Smooth muscle cell (in vitro differentiated cells): ENCODE data around the gene NEURL1. TPM values are rescaled to one million over a fixed set of nuclear protein-coding genes. Genes with fewer than 3 reads are reported as not detected.

Experiments used
- DNase-seq: peaks from one replicate; lab custom pipeline; 2025; ENCODE audit not compliant: unreplicated experiment; lab: John Stamatoyannopoulos, UW
- H2AFZ ChIP-seq: fragments of 200-600 bp; sonication (generic); 2 replicates; pipeline ENCODE4 v1.6.0; 2016; ENCODE audit warnings: antibody characterized with exemption, low read depth, mild to moderate bottlenecking
- H3F3A ChIP-seq: fragments of 200-600 bp; sonication (generic); 2 replicates; pipeline ENCODE4 v1.6.0; 2017; ENCODE audit warnings: antibody characterized with exemption, low read depth
- H3K27ac ChIP-seq: fragments of 200-600 bp; sonication (generic); 2 replicates; pipeline ENCODE4 v1.5.1; 2016; ENCODE audit warnings: low read depth, mild to moderate bottlenecking
- H3K27me3 ChIP-seq: fragments of 200-600 bp; sonication (generic); 2 replicates; pipeline ENCODE4 v1.6.1; 2016; ENCODE audit warnings: low read depth, mild to moderate bottlenecking
- H3K36me3 ChIP-seq: fragments of 200-600 bp; sonication (generic); 2 replicates; pipeline ENCODE4 v1.5.1; 2016; ENCODE audit warnings: low read depth
- H3K4me1 ChIP-seq: fragments of 200-600 bp; sonication (generic); 2 replicates; pipeline ENCODE4 v1.5.1; 2016; ENCODE audit warnings: low read depth
- H3K4me2 ChIP-seq: fragments of 200-600 bp; sonication (generic); 2 replicates; pipeline ENCODE4 v1.6.0; 2016; ENCODE audit warnings: mild to moderate bottlenecking
- H3K4me3 ChIP-seq: fragments of 200-600 bp; sonication (generic); 2 replicates; pipeline ENCODE4 v1.5.1; 2016; ENCODE audit warnings: mild to moderate bottlenecking
- H3K79me2 ChIP-seq: fragments of 200-600 bp; sonication (generic); 2 replicates; pipeline ENCODE4 v1.6.0; 2016; ENCODE audit warnings: low read depth, mild to moderate bottlenecking
- H3K9ac ChIP-seq: fragments of 200-600 bp; sonication (generic); 2 replicates; pipeline ENCODE4 v1.6.0; 2016; ENCODE audit warnings: low read depth
- H3K9me3 ChIP-seq: fragments of 200-600 bp; sonication (generic); replicated peaks from 2 replicates; pipeline ENCODE4 v1.5.1; 2016; ENCODE audit warnings: low read depth
- H4K20me1 ChIP-seq: fragments of 200-600 bp; sonication (generic); 2 replicates; pipeline ENCODE4 v1.6.0; 2016; ENCODE audit warnings: low read depth
- CTCF ChIP-seq: fragments of 200-600 bp; sonication (generic); IDR thresholded peaks from 2 replicates; pipeline ENCODE4 v1.5.1; 2017; ENCODE audit warnings: borderline replicate concordance, mild to moderate bottlenecking, antibody characterized with exemption; ENCODE audit not compliant: insufficient read depth, poor library complexity, severe bottlenecking
- WGBS: methylation state at CpG from one replicate; pipeline ENCODE4 v1.1.7; 2016; ENCODE audit warnings: low lambda C conversion rate; 5-methylcytosine and 5-hydroxymethylcytosine counted together
- polyA plus RNA-seq: library from polyadenylated mRNA; unstranded; fragments of >200 nt; fragmentation: Nextera tagmentation; extraction: Ambion mirVana; gene quantifications from 2 replicates; pipeline ENCODE4 v1.2.1, GENCODE V29; 2016
- total RNA-seq: library from RNA; depleted of rRNA; stranded (reverse); fragments of >200 nt; gene quantifications from 2 replicates; pipeline ENCODE4 v1.2.3, GENCODE V29; 2014

The NEURL1 gene
- total and polyA plus RNA-seq, 2 experiments from 2014 or later: 0.04 to 0.91 TPM

GRCh38 chr10:103550229-103550628 lies 56.7 kb downstream of the NEURL1 start:
- Histone ChIP-seq H3K4me3 (no peak overlapping the region), H3K4me1 (peaks cover 9% of the 10 kb centered on the region), H2AFZ (no peak overlapping the region), H3F3A (no peaks in the 10 kb centered on the region), H3K9ac (no peak overlapping the region), H3K27me3 (peaks cover 31% of the 10 kb centered on the region), H4K20me1 (no peaks in the 10 kb centered on the region), H3K9me3 (no peaks in the 10 kb centered on the region), H3K4me2 (no peak overlapping the region), H3K79me2 (no peaks in the 10 kb centered on the region), H3K27ac (no peak overlapping the region), H3K36me3 (no peaks in the 10 kb centered on the region)
- no peak for TF ChIP-seq CTCF
- 100% methylated on average over 1 of the region's 1 CpG for WGBS
- DNase-seq: no peak

DNA sequence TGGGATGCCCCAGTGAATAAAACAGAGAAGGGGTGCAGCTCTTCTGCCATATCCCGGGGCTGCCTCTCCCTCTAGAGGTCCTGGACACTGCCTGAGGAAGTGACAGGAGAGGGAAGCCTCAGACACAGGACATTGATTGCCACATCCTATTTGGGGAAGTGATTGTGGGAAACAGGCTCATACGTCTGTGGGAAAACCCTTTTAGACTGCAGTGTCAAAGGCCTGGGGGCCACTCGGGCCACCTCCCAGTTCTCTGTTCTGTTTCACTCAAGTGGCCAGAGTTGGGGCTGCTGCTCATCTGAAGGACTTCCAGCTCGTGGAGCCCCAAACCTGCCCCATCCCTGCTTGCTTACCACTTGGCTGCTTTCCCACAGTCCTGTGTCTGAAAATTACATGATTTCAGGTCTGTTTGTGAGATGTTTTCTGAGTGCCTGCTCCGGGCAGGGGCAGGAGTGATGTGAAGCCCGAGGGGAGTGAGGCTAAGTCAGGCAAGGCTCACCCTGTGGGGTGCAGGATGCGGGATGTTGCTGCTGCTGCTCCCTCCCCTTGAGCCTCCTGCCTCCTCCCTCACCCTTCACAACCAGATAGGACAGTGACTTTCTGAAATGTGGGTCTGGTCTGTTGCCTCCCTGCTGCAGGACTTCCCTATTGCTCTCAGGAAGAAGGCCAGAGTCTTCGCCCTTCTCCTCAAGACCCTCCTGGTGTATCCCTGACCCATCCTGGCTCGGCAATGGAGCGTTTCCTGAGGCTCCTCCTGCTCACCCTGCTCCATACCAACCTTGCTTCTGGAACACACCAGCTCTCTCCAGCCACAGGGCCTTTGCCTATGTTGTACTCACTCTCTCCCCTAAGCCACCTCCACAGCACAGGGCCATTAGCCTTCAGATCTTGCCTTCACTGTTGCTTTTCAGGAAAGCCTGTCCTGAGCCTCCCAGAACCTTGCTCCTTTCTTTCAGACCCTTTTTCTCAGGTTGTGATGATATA lies 58.4 kb downstream of the NEURL1 start:
- no peak for TF ChIP-seq CTCF
- Histone ChIP-seq H3K27ac (no peak overlapping the region), H3K9me3 (no peaks in the 10 kb centered on the region), H3K4me2 (no peak overlapping the region), H4K20me1 (no peaks in the 10 kb centered on the region), H3F3A (no peaks in the 10 kb centered on the region), H3K27me3 (peaks cover 37% of the 10 kb centered on the region), H2AFZ (no peak overlapping the region), H3K4me1 (peaks cover 17% of the 10 kb centered on the region), H3K36me3 (no peaks in the 10 kb centered on the region), H3K9ac (no peak overlapping the region), H3K4me3 (no peak overlapping the region), H3K79me2 (no peaks in the 10 kb centered on the region)
- DNase-seq: no peak
- WGBS: 69% methylated on average over 10 of the region's 10 CpGs

DNA sequence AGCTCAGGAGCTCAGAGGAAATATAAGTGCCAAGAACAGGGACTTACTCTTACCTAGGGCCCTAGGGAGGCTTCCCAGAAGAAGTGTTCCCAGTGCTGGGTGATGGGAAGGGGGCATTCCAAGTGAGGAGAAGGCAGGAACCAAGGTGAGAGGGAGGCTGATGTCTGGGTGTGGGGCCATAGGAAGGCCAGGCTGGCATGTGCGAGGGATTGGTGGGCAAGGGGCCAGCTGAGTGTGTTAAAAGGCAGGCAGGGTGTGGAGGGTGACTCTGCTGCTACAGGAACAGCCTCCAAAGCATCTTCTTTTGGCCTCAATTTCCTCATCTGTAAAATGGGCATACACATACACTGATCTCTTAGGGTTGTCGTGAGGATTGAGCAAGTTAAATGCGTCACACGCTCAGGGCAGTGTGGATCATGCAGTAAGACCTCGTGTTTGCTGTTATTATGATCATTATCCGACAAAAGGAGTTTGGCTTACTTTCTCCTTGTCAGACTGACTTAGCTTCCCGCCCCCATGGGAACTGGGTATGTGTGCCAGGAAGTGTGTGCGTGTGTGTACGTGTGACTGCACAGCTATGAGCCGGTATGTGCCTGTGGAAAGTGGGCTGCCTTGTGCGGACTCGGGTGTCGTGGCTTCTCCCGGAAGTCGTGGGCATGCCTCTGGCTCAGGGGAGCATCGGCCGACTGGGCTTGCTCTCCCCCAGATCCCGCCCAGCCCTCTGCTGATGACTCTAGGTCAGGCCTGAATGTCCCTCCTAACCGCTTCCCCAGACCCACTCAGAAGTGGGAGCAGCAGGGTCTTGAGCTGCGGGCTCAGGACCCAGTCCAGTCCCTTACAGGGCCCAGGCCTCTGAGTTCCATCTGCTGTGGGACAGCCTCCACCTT lies 59.6 kb downstream of the NEURL1 start:
- H3K9me3 ChIP-seq: no peaks in the 10 kb centered on the region
- no peak for TF ChIP-seq CTCF
- WGBS: 87% methylated on average over 16 of the region's 20 CpGs
- no peaks in the 10 kb centered on the region for H3F3A ChIP-seq
- peaks cover 37% of the 10 kb centered on the region for H3K27me3 ChIP-seq
- H3K79me2 ChIP-seq: no peaks in the 10 kb centered on the region
- no peak overlapping the region for H2AFZ ChIP-seq
- no peaks in the 10 kb centered on the region for H3K36me3 ChIP-seq
- no peaks in the 10 kb centered on the region for H4K20me1 ChIP-seq
- H3K9ac ChIP-seq: no peak overlapping the region
- H3K27ac ChIP-seq: no peak overlapping the region
- DNase-seq: no peak
- peaks cover 9% of the 10 kb centered on the region for H3K4me1 ChIP-seq
- H3K4me3 ChIP-seq: no peak overlapping the region
- H3K4me2 ChIP-seq: no peak overlapping the region
